OCI-LY1 (cell line): ENCODE measurements around the gene HIPK1.

Experiments
- CTCF ChIP-seq: fragments of 200-600 bp; sonication (generic), shearing (Covaris generic); IDR thresholded peaks from 2 replicates; pipeline ENCODE4 v1.5.1; 2017; ENCODE audit warnings: mild to moderate bottlenecking, antibody characterized with exemption, low read length, moderate library complexity, mixed read lengths
- EZH2 ChIP-seq: fragments of 200-600 bp; sonication (generic), shearing (Covaris generic); IDR thresholded peaks from 2 replicates; pipeline ENCODE4 v1.8.0; 2017; ENCODE audit warnings: borderline replicate concordance, mixed run types, mild to moderate bottlenecking, antibody characterized with exemption, low read length, moderate library complexity, mixed read lengths

- TF ChIP-seq CTCF (no peak), EZH2 (no peak)
Observed at GRCh38 chr1:113891631-113892220, 37.4 kb upstream of the HIPK1 start.
